ES-I3 (cell line): ENCODE results near the gene C4A.
"Not testable (repeated sequence)": the region's sequence is repeated elsewhere in the genome, so short reads cannot be mapped to it uniquely, and the experiment has no call there.

ENCODE experiments used
- H3K36me3 ChIP-seq: 2 replicates; pipeline ENCODE4 v1.6.1; 2013; ENCODE audit warnings: mild to moderate bottlenecking, low read length, control low read depth, moderate library complexity; ENCODE audit not compliant: insufficient read depth
- H3K4me1 ChIP-seq: 2 replicates; pipeline ENCODE4 v1.6.1; 2013; ENCODE audit warnings: mild to moderate bottlenecking, control low read depth, low read length; ENCODE audit not compliant: insufficient read depth
- H3K9ac ChIP-seq: 2 replicates; pipeline ENCODE4 v1.6.1; 2013; ENCODE audit warnings: low read depth, mild to moderate bottlenecking, low read length, moderate library complexity
- H3K9me3 ChIP-seq: 2 replicates; pipeline ENCODE4 v1.6.1; 2013; ENCODE audit warnings: mild to moderate bottlenecking, low read length, moderate library complexity; ENCODE audit not compliant: control insufficient read depth, insufficient read depth

C4A gene

DNA sequence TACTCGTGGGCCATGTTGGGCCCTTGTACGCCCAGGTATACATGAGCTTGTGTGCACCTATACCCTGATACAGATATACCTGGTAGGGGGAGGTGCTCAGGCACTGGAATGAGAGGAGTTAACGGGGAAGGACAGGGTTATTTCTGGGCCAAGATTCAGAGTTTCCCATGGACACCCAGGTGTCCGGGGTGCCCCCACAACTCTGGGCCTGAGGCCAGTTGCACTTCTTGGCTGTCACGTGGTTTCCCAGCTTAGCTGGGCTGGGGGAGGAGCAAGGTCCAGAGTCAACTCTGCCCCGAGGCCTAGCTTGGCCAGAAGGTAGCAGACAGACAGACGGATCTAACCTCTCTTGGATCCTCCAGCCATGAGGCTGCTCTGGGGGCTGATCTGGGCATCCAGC is at the start of gene C4A:
C4A (plus strand) TSS at position 314 of the 400 bp plus-strand sequence; CDS start at position 365, 51 bp downstream.
- H3K4me1 ChIP-seq, H3K36me3 ChIP-seq, H3K9ac ChIP-seq, H3K9me3 ChIP-seq: not testable (repeated sequence)

DNA sequence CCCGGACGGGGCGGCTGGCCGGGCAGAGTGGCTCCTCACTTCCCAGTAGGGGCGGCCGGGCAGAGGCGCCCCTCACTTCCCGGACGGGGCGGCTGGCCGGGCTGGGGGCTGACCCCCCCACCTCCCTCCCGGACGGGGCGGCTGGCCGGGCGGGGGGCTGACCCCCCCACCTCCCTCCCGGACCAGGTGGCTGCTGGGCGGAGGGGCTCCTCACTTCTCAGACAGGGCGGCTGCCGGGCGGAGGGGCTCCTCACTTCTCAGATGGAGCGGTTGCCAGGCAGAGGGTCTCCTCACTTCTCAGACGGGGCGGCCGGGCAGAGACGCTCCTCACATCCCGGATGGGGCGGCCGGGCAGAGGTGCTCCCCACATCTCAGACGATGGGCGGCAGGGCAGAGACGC is 49.7 kb upstream of the C4A start:
- H3K9me3 ChIP-seq, H3K36me3 ChIP-seq, H3K4me1 ChIP-seq, H3K9ac ChIP-seq: not testable (repeated sequence)

DNA sequence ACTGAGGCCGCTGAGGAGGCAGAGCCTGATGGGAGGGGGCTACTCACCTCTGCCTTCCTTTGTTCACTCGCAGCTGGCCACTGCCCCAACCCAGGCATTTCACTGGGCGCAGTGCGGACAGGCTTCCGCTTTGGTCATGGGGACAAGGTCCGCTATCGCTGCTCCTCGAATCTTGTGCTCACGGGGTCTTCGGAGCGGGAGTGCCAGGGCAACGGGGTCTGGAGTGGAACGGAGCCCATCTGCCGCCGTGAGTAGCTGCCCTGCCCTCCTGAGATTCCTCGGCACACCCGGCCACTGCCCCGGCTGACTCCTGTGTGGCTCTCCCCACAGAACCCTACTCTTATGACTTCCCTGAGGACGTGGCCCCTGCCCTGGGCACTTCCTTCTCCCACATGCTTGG is 48.3 kb upstream of the C4A start:
- H3K9me3 ChIP-seq: no peaks in the 10 kb centered on the region
- H3K4me1 ChIP-seq: no peaks in the 10 kb centered on the region
- H3K36me3 ChIP-seq: no peaks in the 10 kb centered on the region
- no peak overlapping the region for H3K9ac ChIP-seq

DNA sequence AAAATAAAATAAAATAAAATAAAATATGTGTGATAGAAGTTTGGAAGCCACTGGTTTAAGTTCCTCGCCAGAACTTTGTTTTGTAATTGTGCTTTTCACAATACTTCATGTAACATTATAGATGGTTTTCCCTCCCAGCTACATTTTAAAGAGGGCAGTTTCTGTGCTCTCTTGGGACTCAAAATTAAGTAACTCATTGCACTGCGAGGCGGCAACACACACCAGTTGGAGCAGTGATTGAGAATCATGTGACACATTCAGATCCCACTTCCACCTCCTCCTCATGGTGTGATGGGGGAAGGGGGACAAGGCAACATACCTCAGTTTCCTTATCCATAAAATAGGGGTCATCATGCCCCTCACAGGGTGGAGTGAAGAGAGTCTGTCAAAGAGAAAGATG is 46.8 kb upstream of the C4A start:
- no peak overlapping the region for H3K9ac ChIP-seq

DNA sequence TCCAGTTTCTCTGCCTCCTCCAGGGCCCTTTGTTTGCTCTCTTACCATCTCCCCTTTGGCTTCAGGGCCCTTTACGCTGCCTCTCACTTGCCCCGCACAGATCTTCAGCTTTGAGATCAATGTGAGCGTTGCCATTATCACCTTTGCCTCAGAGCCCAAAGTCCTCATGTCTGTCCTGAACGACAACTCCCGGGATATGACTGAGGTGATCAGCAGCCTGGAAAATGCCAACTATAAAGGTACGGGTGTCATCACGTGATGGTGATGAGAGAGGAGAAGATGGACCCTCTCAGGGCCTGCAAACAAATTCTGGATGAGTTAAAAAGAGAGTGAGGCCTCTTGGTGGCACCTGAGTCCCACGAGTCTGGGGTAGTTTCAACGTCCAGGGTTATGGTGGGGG is 46.0 kb upstream of the C4A start:
- Histone ChIP-seq H3K9ac (no peak overlapping the region), H3K36me3 (no peaks in the 10 kb centered on the region), H3K4me1 (peaks cover 6% of the 10 kb centered on the region; the same call in 1 of the 2 replicates), H3K9me3 (no peaks in the 10 kb centered on the region)

More for the DNA sequence above, 46.8 kb upstream of the C4A start:
- Histone ChIP-seq H3K36me3 (no peaks in the 10 kb centered on the region), H3K4me1 (no peaks in the 10 kb centered on the region), H3K9me3 (no peaks in the 10 kb centered on the region)

DNA sequence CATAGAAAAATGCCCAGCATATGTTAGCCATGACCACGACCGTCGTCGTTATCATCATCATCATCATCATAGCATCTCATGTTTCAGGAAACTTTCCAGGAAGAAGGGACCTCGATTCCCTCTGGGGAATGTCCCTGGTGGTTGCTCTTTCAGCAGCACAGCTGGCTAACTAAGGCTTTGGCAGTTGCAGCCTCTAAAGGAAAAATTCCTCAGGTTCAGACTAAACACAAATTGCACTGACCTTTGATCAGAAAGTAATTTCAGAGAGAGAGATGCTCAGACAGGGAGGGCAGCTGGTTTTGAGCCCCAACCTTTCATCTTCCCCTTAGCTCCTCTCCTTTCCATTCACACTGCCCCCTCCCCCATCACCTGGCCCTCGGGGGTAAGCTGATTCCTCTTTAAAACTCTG is 41.6 kb upstream of the C4A start:
- Histone ChIP-seq H3K9me3 (no peaks in the 10 kb centered on the region), H3K4me1 (peaks cover 6% of the 10 kb centered on the region; the same call in 1 of the 2 replicates), H3K9ac (no peak overlapping the region), H3K36me3 (no peaks in the 10 kb centered on the region)

DNA sequence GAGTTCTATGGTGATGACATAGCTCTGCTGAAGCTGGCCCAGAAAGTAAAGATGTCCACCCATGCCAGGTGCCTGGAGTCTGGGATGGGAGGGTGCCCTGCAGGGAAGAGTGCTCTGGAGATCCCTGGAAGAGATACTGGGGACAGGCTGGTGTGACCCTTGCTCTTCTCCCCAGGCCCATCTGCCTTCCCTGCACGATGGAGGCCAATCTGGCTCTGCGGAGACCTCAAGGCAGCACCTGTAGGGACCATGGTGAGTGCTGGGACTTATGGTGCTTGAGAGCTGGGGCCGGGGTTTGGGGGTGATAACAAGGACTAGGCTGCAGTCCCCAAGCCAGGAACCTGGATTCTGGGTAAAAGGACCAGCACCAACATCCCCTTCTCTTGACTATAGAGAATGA is 38.1 kb upstream of the C4A start:
- no peak overlapping the region for H3K9ac ChIP-seq
- H3K4me1 ChIP-seq: peaks cover 10% of the 10 kb centered on the region; the same call in 1 of the 2 replicates
- no peaks in the 10 kb centered on the region for H3K36me3 ChIP-seq
- no peaks in the 10 kb centered on the region for H3K9me3 ChIP-seq

DNA sequence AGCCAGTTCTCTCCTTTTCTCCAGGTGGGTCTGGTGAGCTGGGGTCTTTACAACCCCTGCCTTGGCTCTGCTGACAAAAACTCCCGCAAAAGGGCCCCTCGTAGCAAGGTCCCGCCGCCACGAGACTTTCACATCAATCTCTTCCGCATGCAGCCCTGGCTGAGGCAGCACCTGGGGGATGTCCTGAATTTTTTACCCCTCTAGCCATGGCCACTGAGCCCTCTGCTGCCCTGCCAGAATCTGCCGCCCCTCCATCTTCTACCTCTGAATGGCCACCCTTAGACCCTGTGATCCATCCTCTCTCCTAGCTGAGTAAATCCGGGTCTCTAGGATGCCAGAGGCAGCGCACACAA is 36.7 kb upstream of the C4A start:
- H3K4me1 ChIP-seq: peaks cover 10% of the 10 kb centered on the region; the same call in 1 of the 2 replicates
- no peak overlapping the region for H3K9ac ChIP-seq

DNA sequence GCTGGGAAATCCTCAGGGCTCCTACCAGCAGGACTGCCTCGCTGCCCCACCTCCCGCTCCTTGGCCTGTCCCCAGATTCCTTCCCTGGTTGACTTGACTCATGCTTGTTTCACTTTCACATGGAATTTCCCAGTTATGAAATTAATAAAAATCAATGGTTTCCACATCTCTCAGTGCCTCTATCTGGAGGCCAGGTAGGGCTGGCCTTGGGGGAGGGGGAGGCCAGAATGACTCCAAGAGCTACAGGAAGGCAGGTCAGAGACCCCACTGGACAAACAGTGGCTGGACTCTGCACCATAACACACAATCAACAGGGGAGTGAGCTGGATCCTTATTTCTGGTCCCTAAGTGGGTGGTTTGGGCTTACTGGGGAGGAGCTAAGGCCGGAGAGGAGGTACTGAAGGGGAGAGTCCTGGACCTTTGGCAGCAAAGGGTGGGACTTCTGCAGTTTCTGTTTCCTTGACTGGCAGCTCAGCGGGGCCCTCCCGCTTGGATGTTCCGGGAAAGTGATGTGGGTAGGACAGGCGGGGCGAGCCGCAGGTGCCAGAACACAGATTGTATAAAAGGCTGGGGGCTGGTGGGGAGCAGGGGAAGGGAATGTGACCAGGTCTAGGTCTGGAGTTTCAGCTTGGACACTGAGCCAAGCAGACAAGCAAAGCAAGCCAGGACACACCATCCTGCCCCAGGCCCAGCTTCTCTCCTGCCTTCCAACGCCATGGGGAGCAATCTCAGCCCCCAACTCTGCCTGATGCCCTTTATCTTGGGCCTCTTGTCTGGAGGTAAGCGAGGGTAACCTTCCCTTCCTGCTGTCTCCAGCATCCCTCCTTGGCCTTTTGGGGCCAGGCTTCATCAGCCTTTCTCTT is 36.1 kb upstream of the C4A start, which contains the start of gene CFB:
CFB (plus strand) TSS at position 589 of the 863 bp plus-strand sequence; CDS start at position 716, 127 bp downstream.
- H3K9me3 ChIP-seq: no peaks in the 10 kb centered on the region
- no peaks in the 10 kb centered on the region for H3K36me3 ChIP-seq
- no peak within 1 kb of the TSS for H3K9ac ChIP-seq
- peaks cover 4% of the 10 kb centered on the region; the same call in 1 of the 2 replicates for H3K4me1 ChIP-seq

More for the DNA sequence above, 36.7 kb upstream of the C4A start:
- no peaks in the 10 kb centered on the region for H3K9me3 ChIP-seq
- H3K36me3 ChIP-seq: no peaks in the 10 kb centered on the region

DNA sequence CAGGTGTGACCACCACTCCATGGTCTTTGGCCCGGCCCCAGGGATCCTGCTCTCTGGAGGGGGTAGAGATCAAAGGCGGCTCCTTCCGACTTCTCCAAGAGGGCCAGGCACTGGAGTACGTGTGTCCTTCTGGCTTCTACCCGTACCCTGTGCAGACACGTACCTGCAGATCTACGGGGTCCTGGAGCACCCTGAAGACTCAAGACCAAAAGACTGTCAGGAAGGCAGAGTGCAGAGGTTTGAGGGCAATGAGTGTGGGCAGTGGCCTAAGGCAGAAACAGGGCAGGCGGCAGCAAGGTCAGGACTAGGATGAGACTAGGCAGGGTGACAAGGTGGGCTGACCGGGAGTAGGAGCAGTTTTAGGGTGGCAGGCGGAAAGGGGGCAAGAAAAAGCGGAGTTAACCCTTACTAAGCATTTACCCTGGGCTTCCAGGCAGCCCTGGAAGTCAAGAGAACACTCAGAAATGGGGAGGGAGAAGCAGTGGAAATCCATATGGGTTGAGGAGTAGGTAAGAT is 35.4 kb upstream of the C4A start:
- Histone ChIP-seq H3K4me1 (peaks cover 4% of the 10 kb centered on the region; the same call in 1 of the 2 replicates), H3K9ac (no peak overlapping the region), H3K36me3 (no peaks in the 10 kb centered on the region), H3K9me3 (no peaks in the 10 kb centered on the region)

DNA sequence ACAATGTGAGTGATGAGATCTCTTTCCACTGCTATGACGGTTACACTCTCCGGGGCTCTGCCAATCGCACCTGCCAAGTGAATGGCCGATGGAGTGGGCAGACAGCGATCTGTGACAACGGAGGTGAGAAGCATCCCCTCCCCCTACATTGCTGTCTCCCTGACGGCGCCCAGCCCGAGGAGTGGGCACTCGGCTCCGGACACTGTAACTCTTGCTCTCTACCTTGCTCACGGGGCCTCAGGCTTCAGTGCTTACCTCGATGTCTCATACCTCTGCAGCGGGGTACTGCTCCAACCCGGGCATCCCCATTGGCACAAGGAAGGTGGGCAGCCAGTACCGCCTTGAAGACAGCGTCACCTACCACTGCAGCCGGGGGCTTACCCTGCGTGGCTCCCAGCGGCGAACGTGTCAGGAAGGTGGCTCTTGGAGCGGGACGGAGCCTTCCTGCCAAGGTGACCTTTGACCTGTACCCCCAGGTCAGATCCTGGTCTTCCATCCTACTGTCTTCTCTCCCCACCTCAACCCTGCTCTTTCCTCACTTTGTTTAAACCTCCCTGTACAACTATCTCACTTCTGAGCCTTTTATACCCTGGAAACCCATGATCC is 34.7 kb upstream of the C4A start:
- peaks cover 4% of the 10 kb centered on the region; the same call in 1 of the 2 replicates for H3K4me1 ChIP-seq
- no peak overlapping the region for H3K9ac ChIP-seq
- no peaks in the 10 kb centered on the region for H3K9me3 ChIP-seq
- no peaks in the 10 kb centered on the region for H3K36me3 ChIP-seq

DNA sequence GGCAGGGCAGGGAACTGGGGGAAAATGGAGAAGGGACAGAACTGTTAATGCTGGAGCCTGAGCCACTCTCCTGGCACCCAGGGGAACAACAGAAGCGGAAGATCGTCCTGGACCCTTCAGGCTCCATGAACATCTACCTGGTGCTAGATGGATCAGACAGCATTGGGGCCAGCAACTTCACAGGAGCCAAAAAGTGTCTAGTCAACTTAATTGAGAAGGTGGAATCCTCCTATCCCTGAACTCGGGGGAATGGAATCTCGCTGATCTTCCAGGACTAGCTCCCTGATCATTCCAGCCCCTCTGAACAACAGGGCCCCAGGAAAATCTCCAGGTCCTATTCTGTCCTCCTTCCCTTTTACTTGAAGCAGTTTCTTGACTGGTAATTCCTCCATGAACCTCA is 34.0 kb upstream of the C4A start:
- H3K9me3 ChIP-seq: no peaks in the 10 kb centered on the region
- no peaks in the 10 kb centered on the region for H3K36me3 ChIP-seq
- H3K9ac ChIP-seq: no peak overlapping the region
- peaks cover 4% of the 10 kb centered on the region; the same call in 1 of the 2 replicates for H3K4me1 ChIP-seq

DNA sequence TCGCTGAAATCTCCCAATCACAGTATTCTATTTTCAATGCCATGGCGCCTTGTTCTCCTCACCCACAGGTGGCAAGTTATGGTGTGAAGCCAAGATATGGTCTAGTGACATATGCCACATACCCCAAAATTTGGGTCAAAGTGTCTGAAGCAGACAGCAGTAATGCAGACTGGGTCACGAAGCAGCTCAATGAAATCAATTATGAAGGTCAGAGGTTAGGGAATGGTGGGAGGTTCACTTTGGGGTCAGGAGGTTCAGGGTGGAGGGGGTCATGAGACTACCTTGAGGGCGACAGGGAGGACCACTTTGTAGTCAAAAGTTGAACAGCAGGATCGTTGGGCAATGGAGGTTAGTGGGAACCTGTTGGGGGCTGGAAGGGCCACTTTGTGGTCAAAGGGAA is 33.6 kb upstream of the C4A start:
- H3K4me1 ChIP-seq: peaks cover 4% of the 10 kb centered on the region; the same call in 1 of the 2 replicates
- H3K36me3 ChIP-seq: peaks cover 2% of the 10 kb centered on the region; the same call in 1 of the 2 replicates
- no peaks in the 10 kb centered on the region for H3K9me3 ChIP-seq
- no peak overlapping the region for H3K9ac ChIP-seq

DNA sequence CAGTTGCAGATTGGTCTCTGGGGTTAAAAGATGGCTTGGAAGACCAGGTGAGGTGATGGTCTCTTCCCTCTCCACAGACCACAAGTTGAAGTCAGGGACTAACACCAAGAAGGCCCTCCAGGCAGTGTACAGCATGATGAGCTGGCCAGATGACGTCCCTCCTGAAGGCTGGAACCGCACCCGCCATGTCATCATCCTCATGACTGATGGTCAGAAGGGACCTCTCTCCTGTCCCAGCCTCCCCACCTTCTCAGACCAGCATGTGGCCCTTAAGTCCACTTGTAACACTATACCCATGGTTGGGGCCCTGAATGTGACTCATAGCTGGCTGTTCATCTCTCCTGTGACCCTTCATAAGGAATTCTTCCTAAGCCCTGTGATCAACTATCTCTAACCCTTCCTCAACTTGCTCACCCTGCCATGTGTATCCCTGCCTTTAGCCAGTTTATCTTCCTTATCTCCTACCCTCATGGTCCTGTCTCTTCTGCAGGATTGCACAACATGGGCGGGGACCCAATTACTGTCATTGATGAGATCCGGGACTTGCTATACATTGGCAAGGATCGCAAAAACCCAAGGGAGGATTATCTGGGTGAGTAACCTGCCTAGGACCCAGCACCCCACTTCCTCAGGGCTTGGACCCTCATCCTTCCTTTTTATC is 33.0 kb upstream of the C4A start:
- no peak overlapping the region for H3K9ac ChIP-seq
- H3K9me3 ChIP-seq: no peaks in the 10 kb centered on the region
- peaks cover 4% of the 10 kb centered on the region; the same call in 1 of the 2 replicates for H3K4me1 ChIP-seq
- peaks cover 3% of the 10 kb centered on the region; the same call in 1 of the 2 replicates for H3K36me3 ChIP-seq
